Measurements from ENCODE around the gene LPAR5. TPM values are rescaled to one million over a fixed set of nuclear protein-coding genes. Genes with fewer than 3 reads are reported as not detected.

LPAR5 gene
- total RNA-seq, 2 experiments from 2014 or later, result 14.4 to 25.3 TPM

- ChIA-PET CTCF (ENCODE audit: unreplicated experiment) (interaction anchor here (0.6 kb wide), 1 partner anchor 69 kb away, joined by 3 read pairs; the partner anchor contains the start of gene ZNF384), POLR2A (interaction anchor here (1.4 kb wide), 1 partner anchor 10 kb away, joined by 6 read pairs; no protein-coding TSS in a partner anchor)
- Histone ChIP-seq H3K4me3 (ENCODE audit: low read depth, low read length, poor library complexity, severe bottlenecking) (no peak overlapping the region), H3K9me3 (ENCODE audit: low read length) (no peaks in the 10 kb centered on the region), H3K27ac (ENCODE audit: low read depth, low read length, poor library complexity, severe bottlenecking) (no peak overlapping the region), H3K36me3 (ENCODE audit: insufficient read depth, low read length) (peaks cover 48% of the 10 kb centered on the region), H4K20me1 (ENCODE audit: insufficient read depth, low read length) (no peaks in the 10 kb centered on the region), H2AFZ (ENCODE audit: low read length) (no peak overlapping the region), H3K4me2 (ENCODE audit: low read length) (no peak overlapping the region), H3K9me2 (ENCODE audit: insufficient read depth, low read length) (no peaks in the 10 kb centered on the region), H3K79me2 (ENCODE audit: insufficient read depth, low read depth, low read length) (peaks cover 16% of the 10 kb centered on the region; the same call in 1 of the 2 replicates), H3K4me1 (ENCODE audit: insufficient read depth, low read length, poor library complexity, severe bottlenecking) (peaks cover 22% of the 10 kb centered on the region)
- intact Hi-C loops (cut with micrococcal nuclease; ENCODE audit: unreplicated experiment), result no loop called here
- BruUV-seq (replicated peaks), result no TSS peak
- DNase-seq (ENCODE audit: low spot score), result no peak
- TF ChIP-seq CTCF (conservative IDR thresholded peaks at IDR 0.05; ENCODE audit: low read length) (0 out of 2 replicates have a peak, but pooled peaks have one; percentile 23), EZH2phosphoT487 (IDR thresholded peaks at IDR 0.05; ENCODE audit: borderline replicate concordance, low read depth, low read length) (no peak)
Observed at GRCh38 chr12:6620137-6620884, 15.4 kb downstream of the LPAR5 start.

- ChIA-PET CTCF (ENCODE audit: unreplicated experiment) (no interaction called here), POLR2A (interaction anchor here (0.5 to 1.6 kb wide), 3 partner anchors 10 to 16 kb away, joined by 4 to 7 read pairs (median 5); partner anchors contain the start of gene LPAR5)
- BruUV-seq (replicated peaks), result TSS peak; percentile 84
- Histone ChIP-seq H3K4me2 (ENCODE audit: low read length) (no peak overlapping the region), H4K20me1 (ENCODE audit: insufficient read depth, low read length) (no peaks in the 10 kb centered on the region), H3K4me3 (ENCODE audit: low read depth, low read length, poor library complexity, severe bottlenecking) (no peak overlapping the region), H2AFZ (ENCODE audit: low read length) (no peak overlapping the region), H3K4me1 (ENCODE audit: insufficient read depth, low read length, poor library complexity, severe bottlenecking) (peaks cover 14% of the 10 kb centered on the region), H3K79me2 (ENCODE audit: insufficient read depth, low read depth, low read length) (peaks cover 2% of the 10 kb centered on the region; the same call in 1 of the 2 replicates), H3K36me3 (ENCODE audit: insufficient read depth, low read length) (peaks cover 39% of the 10 kb centered on the region), H3K27ac (ENCODE audit: low read depth, low read length, poor library complexity, severe bottlenecking) (no peak overlapping the region), H3K9me3 (ENCODE audit: low read length) (no peaks in the 10 kb centered on the region), H3K9me2 (ENCODE audit: insufficient read depth, low read length) (no peaks in the 10 kb centered on the region)
- DNase-seq (ENCODE audit: low spot score), result no peak
- TF ChIP-seq CTCF (conservative IDR thresholded peaks at IDR 0.05; ENCODE audit: low read length), result no peak
- no peak for TF ChIP-seq EZH2phosphoT487 (IDR thresholded peaks at IDR 0.05; ENCODE audit: borderline replicate concordance, low read depth, low read length)
- intact Hi-C loops (cut with micrococcal nuclease; ENCODE audit: unreplicated experiment), result loop anchor here (1.0 kb wide), 1 partner anchor 161 kb away; no protein-coding TSS in a partner anchor
Observed at GRCh38 chr12:6618483-6619225, 17.1 kb downstream of the LPAR5 start.
